ENCODE data around the gene GAK.
"Not testable (repeated sequence)": the region's sequence is repeated elsewhere in the genome, so short reads cannot be mapped to it uniquely, and the experiment has no call there.

The GAK gene

DNA sequence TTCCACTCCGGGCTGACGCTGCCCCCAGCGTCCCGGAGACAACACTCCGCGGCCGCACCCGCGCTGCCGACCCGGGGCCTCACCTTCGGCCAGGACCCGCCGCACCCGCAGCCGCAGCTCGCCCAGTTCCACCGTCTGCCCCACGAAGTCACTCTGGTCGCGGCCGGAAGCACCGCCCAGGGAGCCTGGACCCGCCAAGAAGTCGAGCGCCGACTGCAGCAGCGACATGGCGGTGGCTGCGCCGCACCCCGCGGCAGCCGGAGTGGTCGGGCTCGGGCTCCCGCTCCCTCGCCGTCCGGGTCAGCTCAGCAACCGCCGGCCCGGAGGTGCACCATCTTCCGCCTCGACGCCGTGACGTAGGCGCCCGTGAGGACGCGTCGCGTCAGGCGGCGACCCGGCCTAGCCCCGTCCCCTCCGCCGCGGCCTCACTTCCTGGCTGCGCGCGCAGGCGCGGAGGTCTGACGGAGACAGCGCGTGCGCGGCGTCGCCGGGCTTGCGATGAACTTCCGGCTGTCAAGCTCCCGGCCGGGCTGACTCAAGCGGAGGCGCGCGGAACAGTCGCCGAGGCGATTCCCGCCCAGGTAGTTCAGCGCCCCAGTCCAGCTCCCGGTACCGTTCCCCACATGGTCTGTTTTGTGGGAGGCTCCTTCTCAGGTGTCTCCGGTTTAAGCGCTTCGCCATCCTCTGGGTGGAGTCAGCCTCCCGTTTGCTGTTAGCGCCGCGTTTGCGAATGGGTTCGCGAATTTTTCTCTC is at the start of gene GAK, which contains the start of gene TMEM175:
Gene GAK, minus strand, starts transcription at position 357 of the 753 bp plus-strand sequence. Its CDS starts 129 bp downstream, at position 228.
Gene TMEM175, plus strand, starts transcription at position 501 of the 753 bp plus-strand sequence. CDS start 15,280 bp downstream, outside the sequence.
- peak; percentile 84 to 92 for DNase-seq (ENCODE audit: low read depth in 2 of 2, low spot score in 1 of 2)

DNA sequence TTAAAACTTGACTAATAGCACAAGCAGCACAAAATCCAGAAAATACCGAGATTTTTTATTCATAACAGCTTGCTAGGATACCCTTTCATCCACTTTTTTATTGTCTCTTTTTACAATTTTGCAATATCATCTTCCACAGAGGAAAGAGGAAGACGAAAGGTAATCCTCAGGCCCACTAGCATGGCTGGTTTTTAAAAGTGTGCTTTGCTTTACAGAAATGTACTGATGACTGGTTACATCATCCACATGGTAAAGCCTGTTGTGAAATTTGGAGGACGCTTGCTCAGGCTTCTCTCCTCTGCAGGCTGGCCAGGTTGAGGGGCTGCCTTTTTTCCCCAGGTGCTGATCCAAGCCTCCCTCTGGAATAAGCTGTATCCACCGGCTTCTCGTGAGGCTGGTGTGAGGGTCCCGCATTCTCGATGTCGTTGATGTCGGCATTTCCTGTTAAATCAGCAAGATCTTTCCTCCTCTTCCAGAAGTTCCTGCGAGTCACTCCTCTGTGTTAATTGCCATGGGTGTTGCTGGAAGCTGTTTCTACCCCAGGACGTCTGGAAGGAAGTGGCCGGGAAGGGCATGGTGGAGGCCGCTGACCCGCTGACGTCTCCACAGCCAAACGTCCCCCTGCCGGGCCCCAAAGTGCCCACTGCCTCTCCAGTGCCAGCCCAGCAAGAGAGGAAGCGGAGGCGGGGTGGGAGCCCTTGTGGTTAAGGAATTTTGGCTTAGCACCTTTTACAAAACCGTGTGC is 47.0 kb upstream of the GAK start:
- DNase-seq (ENCODE audit: low read depth in 2 of 2, low spot score in 1 of 2): no peak

DNA sequence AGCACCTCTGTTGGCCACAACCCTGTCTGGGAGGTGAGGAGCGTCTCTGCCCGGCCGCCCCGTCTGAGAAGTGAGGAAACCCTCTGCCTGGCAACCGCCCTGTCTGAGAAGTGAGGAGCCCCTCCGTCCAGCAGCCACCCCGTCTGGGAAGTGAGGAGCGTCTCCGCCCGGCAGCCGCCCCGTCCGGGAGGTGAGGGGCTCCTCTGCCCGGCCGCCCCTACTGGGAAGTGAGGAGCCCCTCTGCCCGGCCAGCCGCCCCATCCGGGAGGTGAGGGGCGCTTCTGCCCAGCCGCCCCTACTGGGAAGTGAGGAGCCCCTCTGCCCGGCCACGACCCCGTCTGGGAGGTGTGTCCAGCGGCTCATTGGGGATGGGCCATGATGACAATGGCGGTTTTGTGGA is 43.9 kb upstream of the GAK start:
- not testable (repeated sequence) for DNase-seq (ENCODE audit: low read depth in 2 of 2, low spot score in 1 of 2)

DNA sequence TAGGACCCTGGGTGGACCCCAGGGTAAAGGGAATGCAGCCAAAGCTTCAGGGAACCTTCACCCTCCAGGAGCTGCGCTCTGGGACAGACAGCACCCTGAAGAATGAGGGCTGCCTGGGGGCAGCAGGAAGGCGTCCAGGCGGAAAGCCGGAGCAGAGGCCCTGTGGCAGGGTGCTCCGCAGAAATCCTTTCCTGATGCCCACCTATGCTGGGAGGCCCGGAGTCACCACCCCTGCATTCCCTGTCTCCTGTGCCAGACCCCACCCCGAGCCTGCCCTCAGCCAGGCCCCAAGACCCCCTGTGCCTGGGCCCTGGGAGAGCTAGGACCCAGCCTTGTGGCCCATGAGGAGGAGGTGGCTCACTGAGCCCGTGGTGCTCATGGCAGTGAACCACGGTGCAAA is 42.6 kb upstream of the GAK start:
- DNase-seq (ENCODE audit: low read depth in 2 of 2, low spot score in 1 of 2): no peak

DNA sequence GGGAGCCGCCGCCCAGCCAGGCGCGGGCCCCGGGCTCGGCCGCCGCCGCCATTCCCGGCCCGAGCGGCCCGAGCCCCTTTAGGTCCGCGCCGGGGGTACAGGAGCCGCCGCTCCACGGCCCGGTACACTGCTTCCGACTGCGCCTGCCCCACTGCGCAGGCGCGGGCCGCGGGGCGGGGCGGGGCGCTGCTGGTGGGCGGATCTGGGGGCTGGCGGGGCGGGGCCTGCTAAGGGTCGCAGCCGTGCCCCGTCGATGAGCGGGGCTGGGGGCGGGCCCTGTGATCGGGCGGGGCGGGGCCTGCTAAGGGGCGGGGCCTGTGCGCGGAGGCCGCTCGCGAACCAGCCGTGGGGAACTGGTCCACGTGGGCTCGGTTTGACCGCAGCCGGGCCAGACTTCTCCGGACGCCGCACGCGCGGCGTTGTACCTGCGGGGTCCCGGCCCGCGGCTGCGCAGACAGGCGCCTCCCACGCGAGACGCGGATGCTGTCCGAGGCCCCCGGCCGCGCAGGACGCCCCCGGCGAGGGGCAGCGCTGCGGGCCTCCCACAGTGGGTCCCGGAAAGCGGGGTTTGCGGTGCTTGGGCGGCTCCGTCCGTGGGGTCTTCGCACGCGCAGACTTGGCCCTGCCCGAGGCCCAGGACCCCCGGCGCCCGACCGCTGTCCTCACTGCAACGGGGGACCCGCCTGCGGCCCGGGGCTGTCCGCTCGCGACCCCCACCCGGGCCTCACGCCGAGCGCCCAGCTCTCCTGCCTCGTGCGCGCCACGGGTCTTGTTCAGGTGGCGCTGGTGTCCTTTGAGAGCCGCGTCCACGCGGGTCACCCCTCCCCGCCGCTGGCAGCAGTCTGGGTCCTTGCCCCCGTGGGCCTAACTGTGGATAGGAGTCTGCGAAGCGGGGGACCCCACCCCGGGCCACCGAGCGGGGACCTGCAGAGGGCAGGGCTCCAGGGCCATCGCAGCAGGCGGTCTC is 41.6 kb upstream of the GAK start, which contains the start of gene DGKQ:
Gene DGKQ, minus strand, starts transcription at position 139 of the 967 bp plus-strand sequence. Its CDS starts 87 bp downstream, at position 52.
- peak; percentile 74 to 80 for DNase-seq (ENCODE audit: low read depth in 2 of 2, low spot score in 1 of 2)

DNA sequence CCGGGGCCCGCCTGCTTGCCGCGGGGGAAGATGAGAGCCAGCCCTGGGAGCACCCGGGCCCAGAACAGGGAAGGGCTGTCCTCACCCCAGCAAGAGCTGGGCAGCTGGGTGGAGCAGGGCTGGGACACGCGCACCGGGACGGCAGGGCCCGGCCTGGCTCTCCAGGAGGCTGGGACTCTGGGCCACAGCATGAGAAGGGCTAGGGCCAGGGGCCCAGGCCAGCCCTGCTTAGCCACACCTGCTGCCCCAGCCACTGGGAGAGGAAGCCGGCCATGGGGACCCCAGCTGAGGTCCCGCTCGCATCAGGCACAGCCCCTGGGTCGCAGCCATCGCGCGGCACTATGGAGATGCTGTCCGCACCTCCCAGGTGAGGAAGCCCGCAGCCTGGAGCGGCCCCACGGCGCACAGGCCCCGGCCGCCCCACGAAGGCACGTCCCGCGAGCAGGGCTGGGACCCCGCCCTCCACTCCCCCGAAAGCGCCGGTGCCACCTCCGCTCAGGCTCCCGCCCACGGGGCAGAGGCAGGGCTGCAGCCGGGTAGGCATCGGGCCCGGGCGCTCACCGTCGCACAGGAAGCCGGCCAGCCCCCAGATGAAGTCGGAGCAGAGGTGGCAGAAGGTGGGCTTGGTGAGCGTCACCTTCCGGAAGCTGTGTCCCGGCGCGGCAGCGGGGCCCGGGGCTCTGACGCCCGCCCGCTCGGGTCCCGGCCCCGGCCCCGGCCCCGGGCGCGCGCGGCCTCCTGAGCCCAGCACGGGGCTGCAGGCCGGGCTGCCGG is 40.7 kb upstream of the GAK start:
- DNase-seq (ENCODE audit: low read depth in 2 of 2, low spot score in 1 of 2): peak; percentile 47 to 68

DNA sequence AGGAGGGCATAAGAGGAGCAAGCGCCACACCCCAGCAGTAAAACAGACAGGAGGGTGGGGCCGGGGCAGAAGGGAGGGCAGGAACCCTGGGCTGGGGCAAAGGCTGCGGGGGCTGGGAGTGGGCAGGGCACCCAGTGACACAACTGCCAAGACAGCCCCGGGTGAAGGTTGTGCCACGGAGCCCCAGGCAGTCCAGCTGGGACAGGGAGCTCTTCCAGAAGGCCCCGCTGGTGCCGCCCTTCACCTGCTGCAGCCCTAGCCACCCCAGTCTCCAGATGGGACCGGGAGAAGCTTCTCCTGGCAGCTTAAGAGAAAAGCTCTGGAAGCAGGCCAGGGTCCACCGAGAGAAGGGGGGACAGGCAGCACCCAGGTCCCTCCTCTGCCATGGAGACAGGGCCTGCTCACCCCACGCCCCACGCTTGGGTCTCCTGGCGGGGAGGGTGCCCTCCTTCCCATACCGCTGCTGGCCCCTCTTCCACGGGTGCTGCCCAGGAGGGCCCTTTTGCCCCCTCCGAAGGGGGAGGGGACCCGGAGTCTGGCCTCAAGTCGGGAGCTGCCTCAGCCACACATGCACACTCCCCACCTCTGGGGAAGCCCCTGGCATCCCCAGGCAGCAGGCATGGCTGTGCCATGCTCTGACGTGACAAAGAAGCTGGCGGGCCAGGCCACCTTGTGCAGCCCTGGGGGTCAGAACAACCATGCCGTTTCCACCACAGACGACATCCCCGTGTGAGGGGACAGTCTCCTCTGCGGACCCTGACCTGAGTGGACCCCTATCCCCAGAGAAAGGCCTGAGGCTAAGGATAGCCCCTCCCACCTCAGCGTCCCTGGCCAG is 39.8 kb upstream of the GAK start:
- no peak for DNase-seq (ENCODE audit: low read depth in 2 of 2, low spot score in 1 of 2)

DNA sequence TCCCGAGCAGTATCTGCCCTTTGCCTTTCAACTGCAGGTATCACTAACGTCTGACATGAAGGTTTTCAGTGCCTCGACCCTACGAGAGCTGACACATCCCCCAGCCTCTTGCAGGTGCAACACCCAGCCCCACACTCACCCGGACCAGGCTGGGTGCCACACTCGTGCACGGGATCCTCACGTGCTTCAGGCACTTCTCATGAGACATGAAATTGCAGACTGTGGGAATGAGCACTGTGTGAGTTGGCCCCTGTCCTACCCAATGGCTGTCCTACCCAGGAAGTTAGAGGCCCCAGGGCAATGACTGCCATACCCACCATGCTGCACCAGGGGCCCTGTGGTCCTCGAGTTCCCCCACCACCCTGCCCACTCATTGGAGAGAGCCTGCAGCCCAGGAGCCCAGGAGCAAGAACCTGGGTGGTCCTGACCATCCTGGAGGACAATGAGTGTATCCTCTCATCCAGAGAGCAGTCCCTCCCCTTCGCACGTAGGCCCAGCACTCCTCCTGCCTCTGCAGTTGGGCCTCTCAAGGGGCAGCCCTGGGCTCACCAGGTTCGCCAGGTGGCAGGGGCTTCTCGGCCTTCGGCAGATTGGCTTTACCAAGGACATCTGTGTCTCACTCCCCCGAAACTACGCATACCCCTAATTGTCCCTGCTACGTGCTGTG is 38.9 kb upstream of the GAK start:
- no peak for DNase-seq (ENCODE audit: low read depth in 2 of 2, low spot score in 1 of 2)

DNA sequence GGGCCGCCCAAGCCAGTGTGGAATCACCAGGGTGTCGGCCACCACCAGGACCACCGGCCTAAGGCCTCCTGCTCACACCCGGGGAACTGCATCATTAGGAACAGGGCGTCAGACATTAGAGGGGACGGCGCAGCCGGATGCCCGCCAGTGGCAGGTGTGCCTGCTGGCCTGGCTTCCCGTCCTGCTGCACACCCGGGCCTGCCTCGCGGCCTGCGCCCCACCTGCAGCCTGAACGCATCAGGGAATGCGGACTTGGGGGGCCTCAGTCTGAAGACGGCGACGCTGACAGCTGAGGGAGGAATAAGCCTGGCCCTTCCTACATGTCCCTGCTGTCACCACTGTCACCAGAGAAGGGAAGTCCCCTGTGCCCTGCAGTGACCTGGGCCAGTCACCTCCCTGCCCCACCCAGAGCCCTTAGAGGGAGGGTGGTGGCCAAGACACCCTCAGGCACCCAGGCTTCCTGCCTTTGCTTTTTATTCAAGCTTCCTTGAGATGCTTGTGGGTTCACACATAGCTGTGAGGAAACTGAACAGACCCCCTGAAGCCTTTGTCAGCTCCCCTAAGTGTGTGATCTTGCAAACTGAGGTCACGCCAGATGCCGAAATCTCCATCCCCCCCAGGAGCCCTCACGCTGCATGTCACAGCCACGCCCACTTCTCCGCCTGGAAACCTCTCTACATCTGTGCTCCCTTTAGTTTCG is 38.1 kb upstream of the GAK start:
- DNase-seq (ENCODE audit: low read depth in 2 of 2, low spot score in 1 of 2): peak in 1 of 2 donors; percentile 37

DNA sequence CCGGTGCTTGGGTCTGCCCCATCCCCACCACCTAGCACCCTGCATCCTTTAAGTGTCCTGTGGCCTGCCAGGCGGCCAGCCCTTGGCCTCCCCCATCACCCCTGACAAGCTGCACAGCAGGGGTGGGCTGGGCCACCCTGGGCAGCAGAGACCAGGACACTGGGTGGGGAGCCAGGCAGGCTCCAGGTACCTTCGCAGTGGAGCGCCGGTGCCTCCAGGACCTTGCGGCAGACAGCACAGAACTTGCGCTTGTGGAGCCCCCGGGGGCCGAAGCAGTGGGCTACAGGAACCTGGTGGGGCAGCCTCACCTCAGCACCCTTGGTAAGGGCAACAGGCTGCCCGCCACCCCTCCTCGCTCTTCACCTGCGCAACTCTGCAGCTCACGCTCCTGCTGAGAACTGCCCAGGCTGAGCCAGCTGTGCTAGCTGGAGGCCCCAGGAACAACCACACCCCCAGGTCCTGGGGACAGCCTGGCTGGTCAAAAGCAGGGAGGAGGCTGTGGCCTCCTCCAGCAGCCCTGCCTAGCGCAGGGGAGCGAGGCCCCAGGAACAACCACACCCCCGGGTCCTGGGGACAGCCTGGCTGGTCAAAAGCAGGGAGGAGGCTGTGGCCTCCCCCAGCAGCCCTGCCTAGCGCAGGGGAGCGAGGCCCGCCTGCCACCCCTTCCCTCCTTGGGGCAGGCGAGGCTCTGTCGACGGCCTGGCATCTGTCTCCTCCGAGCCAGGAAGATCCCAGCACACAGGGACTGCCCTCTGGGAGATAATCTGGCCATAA is 36.7 kb upstream of the GAK start:
- DNase-seq (ENCODE audit: low read depth in 2 of 2, low spot score in 1 of 2): no peak

DNA sequence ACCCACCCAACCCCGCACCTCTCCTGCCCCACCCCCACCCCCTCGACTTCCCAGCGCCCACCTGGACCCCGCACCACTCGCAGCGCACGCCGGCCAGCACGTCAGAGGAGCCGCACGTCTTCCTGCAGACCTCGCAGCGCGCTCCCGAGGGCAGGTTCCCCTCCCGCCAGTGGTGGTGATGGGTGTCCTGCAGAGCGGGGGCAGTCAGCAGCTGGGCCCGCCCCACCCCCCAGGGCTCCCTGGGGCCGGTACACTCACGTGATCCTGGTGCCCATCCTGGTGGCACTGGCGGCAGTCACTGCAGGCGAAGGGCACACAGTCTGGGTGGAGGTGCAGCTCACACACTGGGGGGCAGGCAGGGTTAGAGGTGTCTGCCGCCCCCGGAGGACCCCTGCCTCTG is 36.1 kb upstream of the GAK start:
- DNase-seq (ENCODE audit: low read depth in 2 of 2, low spot score in 1 of 2): no peak

DNA sequence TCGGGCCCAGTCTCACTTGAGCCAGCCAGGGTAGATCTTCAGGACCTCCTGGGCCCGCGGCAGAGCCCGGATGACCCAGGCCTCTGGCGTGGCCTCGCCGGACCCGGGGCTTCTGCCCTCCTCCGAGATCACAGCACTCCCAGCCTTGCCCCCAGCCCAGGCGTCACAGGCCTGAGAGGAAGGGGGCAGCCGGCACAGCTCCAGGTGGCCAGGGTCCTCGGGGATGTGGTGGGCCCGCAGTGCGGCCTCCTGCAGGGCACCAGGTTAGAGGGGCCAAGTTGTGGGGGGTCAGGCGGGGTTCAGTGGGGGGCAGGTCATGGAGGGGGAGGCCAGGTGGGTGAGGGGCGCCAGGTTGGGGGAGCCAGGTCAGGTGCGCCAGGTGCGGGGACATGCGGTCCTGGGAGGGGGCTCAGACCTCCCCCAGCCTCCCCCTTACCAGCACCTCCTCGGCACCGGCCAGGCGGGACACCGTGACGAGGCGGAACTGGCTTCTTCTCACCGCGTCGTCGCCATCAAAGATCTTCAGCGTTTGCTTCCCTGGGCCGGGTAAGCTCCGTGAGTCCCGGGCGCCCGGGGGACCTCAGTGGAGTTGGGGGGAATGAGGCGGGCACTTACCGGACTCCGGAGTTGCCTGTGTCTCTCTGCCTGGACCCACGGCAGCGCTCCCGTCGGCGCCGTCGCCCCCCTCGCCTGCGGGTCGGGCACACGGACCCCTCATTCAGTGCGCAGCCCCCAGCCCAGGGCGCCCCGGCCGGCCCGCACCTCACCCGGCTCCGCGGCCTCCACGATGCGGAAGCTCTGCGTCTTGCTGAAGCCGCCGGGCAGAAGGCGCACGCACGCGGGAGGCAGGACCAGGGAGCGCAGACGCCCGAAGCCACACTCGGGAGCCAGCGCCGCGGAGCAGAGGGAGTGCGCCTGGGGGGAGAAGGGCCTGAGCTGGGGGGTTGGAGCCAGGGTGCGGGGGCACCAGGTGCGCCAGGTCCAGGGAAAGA is 35.3 kb upstream of the GAK start:
- DNase-seq (ENCODE audit: low read depth in 2 of 2, low spot score in 1 of 2): no peak

DNA sequence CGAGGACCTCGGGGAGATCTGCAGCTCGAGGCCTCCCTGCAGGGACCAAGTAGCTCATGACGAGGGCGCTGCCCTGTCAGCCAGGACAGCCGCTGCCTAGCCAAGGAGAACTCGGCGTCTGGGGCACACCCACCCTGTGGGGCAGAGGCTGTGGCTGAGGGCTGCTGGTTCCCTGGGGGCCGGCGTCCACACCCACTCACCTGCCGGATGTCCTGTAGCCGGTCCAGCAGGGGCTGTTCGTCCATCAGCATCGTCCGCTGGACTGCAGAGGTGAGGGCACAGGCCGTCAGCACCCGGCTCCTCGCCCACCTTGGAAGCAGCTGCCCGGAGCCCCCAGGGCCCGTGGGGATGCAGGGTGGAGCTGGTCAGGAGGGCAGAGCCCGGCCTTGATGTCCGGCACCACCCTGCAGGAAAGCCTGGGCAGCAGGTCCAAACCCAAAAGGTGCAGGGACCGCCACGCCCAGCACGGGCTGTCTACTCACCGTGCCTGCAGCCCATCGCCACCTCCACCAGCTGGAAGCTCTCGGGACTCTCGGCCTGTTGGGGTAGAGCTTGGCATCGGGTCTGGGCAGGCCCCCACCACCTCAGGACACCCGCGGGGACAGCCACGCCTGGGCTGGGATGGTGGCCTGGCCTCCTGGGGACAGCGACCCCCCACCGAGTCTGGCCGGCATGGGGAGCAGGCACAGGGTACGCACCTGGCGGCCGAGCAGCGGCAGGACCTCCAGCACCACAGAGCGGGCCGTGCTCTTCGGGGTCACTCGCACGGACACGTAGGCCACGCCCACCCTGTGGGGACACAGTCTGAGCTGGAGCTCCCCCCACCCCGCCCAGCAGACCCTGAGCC is 34.4 kb upstream of the GAK start:
- DNase-seq (ENCODE audit: low read depth in 2 of 2, low spot score in 1 of 2): no peak

DNA sequence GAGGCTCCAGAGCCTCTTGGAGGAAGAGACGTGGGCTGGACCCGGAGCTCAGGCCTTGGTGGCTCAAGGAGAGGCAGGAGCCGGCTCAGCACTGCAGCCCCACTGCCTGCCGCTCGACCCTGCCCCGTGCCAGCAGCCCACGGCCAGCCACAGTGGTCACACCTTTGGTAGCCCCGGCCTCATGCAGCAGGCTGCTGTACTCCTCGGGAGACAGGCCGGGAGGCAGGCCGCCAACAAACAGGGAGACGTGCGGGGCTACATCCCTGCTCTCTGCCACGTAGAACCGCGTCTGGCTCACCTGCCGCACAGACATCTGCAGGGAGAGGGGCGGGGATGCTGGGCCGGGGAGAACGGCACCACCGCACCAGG is 33.6 kb upstream of the GAK start:
- no peak for DNase-seq (ENCODE audit: low read depth in 2 of 2, low spot score in 1 of 2)

DNA sequence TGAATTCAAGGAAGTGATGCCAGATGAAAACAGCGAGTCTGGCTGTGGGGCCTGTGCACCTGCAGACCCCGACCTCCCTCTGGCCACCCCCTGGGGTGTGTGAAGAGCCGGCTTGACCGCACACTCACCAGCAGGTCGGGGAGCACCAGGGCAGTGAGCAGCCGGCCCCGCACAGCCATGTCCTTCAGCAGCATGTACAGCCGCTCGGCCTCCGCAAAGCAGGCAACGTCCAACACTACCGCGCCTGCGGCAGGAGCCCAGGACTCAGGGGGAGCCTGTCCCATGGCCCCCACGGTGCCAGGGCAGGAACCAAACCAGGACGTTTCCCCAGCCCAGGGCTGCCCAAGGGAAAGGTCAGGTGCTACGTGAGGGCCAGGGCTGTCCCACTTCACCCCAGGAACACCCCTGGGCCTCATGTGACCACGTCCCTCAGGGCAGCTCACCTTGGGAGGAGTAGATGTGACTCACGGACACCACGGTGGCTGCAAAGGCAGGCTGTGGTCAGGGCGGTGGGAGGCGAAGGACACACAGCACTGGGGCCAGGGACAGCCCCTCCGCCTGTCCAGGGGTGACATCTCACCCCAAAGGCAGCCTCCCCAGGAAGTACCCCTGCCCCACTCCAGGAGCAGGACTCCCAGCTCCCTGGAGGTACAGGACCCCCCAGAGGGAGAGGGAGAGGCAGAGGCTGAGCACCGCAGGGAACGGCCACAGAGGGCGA is 33.1 kb upstream of the GAK start:
- DNase-seq (ENCODE audit: low read depth in 2 of 2, low spot score in 1 of 2): no peak

Data from stimulated activated CD8-positive, alpha-beta memory T cell treated with anti-CD3 and anti-CD28 coated beads, Interleukin-4, amount 100 ng/mL, for 4 hours (primary cell).